RWPE1 (cell line): ENCODE results near the gene POR.

Experiments used
- CTCF ChIA-PET: fragments of 350-600 bp; sonication (Branson Sonifier 250); formaldehyde crosslinking; extraction: SDS; loops from one replicate; lab custom pipeline; 2021; lab: Yijun Ruan, JAX
- POLR2A ChIA-PET: fragments of 400-600 bp; formaldehyde crosslinking; extraction: SDS; loops from one replicate; lab custom pipeline; 2020; ENCODE audit warnings: antibody characterized with exemption; ENCODE audit not compliant: low non-redundant PET; lab: Yijun Ruan, JAX
- DNase-seq: peaks from one replicate; pipeline ENCODE4 v3.0.0; 2012; ENCODE audit warnings: low spot score
- H3K27ac ChIP-seq: fragments of 450-650 bp; 2 replicates; pipeline ENCODE4 v1.5.1; 2017
- TF ChIP-seq, protein P1 (sequence below): fragments of 450-650 bp; conservative IDR thresholded peaks from 2 replicates; pipeline ENCODE4 v1.5.1; 2017; ENCODE audit warnings: low read depth, mild to moderate bottlenecking

POR gene

DNA sequence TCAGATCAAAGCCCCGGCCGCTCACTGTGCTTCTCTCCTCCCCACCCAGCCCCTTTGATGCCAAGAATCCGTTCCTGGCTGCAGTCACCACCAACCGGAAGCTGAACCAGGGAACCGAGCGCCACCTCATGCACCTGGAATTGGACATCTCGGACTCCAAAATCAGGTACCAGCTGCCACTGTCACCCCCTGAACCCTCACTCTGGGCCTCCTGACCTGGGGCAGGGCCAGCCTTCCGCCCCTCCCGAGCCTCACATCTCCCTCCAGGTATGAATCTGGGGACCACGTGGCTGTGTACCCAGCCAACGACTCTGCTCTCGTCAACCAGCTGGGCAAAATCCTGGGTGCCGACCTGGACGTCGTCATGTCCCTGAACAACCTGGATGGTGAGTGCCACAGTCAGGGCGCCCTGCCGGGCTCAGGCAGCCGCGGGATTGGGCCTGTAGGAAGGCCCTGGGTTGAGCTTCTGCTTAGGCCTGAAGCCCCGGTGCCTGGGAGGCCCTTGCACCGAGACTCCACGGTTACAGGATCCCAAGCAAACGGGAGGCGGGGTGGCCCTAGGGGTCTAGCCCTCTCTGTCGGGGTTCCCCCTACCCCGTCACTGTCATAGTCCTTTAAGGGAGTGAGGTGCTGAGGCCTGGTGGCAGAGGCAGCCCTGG is 68.6 kb downstream of the POR start:
- ChIA-PET CTCF (no interaction called here), POLR2A (no interaction called here)
- peak overlapping the region; percentile 61 for H3K27ac ChIP-seq
- TF ChIP-seq, protein P1, sequence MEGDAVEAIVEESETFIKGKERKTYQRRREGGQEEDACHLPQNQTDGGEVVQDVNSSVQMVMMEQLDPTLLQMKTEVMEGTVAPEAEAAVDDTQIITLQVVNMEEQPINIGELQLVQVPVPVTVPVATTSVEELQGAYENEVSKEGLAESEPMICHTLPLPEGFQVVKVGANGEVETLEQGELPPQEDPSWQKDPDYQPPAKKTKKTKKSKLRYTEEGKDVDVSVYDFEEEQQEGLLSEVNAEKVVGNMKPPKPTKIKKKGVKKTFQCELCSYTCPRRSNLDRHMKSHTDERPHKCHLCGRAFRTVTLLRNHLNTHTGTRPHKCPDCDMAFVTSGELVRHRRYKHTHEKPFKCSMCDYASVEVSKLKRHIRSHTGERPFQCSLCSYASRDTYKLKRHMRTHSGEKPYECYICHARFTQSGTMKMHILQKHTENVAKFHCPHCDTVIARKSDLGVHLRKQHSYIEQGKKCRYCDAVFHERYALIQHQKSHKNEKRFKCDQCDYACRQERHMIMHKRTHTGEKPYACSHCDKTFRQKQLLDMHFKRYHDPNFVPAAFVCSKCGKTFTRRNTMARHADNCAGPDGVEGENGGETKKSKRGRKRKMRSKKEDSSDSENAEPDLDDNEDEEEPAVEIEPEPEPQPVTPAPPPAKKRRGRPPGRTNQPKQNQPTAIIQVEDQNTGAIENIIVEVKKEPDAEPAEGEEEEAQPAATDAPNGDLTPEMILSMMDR, result no peak
- no peak for DNase-seq

DNA sequence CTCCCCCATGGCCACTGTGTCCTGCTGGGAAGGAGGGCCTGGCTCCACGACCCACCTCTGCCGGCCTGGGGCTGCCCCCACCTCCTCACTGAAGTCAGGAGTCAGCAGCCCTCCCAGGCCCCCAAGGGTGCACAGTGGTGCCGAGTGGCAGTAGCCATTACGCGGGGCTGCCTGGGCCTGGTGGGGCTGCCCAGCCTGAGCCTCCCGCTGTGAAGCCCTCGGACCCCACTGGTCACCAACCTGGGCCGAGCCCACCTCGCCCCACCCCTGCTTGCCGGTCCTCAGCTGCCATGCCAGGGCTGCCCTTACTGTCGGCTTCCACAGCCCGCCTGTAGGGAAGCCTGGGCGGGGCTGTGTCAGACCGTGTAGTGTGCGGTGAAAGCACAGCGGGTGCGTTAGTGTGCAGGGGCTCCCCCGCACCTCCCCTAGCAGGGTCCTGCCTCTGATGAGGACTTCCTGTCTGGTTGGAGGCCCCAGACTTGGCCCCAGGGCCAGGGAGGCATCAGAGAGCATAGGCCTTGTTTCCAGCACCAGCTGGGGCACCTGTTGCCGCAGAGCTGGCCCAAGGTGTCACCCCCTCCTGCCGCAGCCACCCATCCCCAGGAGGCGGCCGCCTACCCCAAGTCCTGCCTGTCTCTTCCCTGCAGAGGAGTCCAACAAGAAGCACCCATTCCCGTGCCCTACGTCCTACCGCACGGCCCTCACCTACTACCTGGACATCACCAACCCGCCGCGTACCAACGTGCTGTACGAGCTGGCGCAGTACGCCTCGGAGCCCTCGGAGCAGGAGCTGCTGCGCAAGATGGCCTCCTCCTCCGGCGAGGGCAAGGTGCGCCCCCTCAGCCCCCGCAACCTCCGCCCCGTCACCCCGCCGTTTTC is 69.4 kb downstream of the POR start:
- ChIA-PET CTCF (interaction anchor here (0.5 kb wide), 1 partner anchor 121 kb away, joined by 3 read pairs; no protein-coding TSS in a partner anchor), POLR2A (no interaction called here)
- peak overlapping the region; percentile 61; the same call in 1 of the 2 replicates for H3K27ac ChIP-seq
- no peak for DNase-seq
- TF ChIP-seq, protein P1, result no peak

DNA sequence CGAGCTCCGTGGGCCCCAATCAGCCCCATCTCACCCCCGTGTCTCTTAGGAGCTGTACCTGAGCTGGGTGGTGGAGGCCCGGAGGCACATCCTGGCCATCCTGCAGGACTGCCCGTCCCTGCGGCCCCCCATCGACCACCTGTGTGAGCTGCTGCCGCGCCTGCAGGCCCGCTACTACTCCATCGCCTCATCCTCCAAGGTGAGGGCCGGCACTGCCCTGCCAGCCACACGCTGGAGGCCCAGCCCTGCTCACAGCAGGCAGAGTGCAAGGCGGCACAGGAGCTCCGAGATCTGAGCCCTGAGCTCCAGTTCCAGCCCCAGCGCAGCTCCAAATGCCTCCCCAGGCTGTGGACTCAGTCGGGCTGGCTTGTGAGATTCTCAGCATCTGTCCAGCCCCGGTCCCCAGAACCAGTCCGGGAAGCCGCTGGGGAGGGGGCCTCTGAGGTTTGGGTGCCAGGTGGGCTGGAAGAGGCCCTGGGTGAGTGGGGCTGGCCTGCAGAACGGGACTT is 70.1 kb downstream of the POR start:
- no peak for DNase-seq
- ChIA-PET POLR2A (no interaction called here), CTCF (interaction anchor here (0.5 to 1.4 kb wide), 2 partner anchors 13 to 122 kb away, joined by 3 read pairs; no protein-coding TSS in a partner anchor)

DNA sequence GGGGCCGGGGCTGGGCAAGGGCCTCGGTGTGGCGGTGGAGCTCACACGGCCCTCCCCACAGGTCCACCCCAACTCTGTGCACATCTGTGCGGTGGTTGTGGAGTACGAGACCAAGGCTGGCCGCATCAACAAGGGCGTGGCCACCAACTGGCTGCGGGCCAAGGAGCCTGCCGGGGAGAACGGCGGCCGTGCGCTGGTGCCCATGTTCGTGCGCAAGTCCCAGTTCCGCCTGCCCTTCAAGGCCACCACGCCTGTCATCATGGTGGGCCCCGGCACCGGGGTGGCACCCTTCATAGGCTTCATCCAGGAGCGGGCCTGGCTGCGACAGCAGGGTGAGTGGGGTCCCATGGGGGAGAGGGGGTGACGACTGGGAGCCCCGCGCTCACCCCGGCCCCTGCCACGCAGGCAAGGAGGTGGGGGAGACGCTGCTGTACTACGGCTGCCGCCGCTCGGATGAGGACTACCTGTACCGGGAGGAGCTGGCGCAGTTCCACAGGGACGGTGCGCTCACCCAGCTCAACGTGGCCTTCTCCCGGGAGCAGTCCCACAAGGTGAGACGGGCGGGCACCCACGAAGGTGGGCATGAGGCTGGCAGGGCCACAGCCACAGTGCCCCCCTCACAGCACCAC is 70.7 kb downstream of the POR start:
- POLR2A ChIA-PET, result interaction anchor here (0.6 kb wide), 1 partner anchor 13 kb away, joined by 3 read pairs; no protein-coding TSS in a partner anchor
- no peak for DNase-seq
- CTCF ChIA-PET, result interaction anchor here (1.4 kb wide), 1 partner anchor 13 kb away, joined by 3 read pairs; no protein-coding TSS in a partner anchor
- H3K27ac ChIP-seq, result 0 out of 2 replicates have a peak overlapping the region, but pooled peaks have one; percentile 7
- TF ChIP-seq, protein P1, result no peak

More for the DNA sequence above, 70.1 kb downstream of the POR start:
- TF ChIP-seq, protein P1, result no peak
- 0 out of 2 replicates have a peak overlapping the region, but pooled peaks have one; percentile 7 for H3K27ac ChIP-seq

DNA sequence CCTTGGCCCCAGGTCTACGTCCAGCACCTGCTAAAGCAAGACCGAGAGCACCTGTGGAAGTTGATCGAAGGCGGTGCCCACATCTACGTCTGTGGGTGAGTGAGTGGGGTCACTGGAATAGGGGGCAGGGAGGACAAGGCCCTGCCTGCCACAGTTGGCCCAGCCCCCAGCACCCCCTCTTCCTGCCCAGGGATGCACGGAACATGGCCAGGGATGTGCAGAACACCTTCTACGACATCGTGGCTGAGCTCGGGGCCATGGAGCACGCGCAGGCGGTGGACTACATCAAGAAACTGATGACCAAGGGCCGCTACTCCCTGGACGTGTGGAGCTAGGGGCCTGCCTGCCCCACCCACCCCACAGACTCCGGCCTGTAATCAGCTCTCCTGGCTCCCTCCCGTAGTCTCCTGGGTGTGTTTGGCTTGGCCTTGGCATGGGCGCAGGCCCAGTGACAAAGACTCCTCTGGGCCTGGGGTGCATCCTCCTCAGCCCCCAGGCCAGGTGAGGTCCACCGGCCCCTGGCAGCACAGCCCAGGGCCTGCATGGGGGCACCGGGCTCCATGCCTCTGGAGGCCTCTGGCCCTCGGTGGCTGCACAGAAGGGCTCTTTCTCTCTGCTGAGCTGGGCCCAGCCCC is 71.3 kb downstream of the POR start:
- ChIA-PET CTCF (interaction anchor here (1.4 kb wide), 1 partner anchor 14 kb away, joined by 3 read pairs; no protein-coding TSS in a partner anchor), POLR2A (interaction anchor here (0.6 kb wide), 1 partner anchor 13 kb away, joined by 3 read pairs; no protein-coding TSS in a partner anchor)
- TF ChIP-seq, protein P1, result no peak
- H3K27ac ChIP-seq, result peak overlapping the region; percentile 37
- no peak for DNase-seq
